ENCODE measurements around the gene CTTNBP2NL. TPM values are rescaled to one million over a fixed set of nuclear protein-coding genes. Genes with fewer than 3 reads are reported as not detected.
"Not testable (repeated sequence)": the region's sequence is repeated elsewhere in the genome, so short reads cannot be mapped to it uniquely, and the experiment has no call there.

CTTNBP2NL gene
- total RNA-seq, 1 donor from 2014 or later = 47.4 TPM

- peak; percentile 78 for DNase-seq (ENCODE audit: low spot score)
Measured at GRCh38 chr1:112464501-112464900, 68.5 kb downstream of the CTTNBP2NL start.

GRCh38 chr1:112465122-112465521 is 69.1 kb downstream of the CTTNBP2NL start:
- DNase-seq (ENCODE audit: low spot score) = no peak

- peak; percentile 97 for DNase-seq (ENCODE audit: low spot score)
Measured at GRCh38 chr1:112466078-112466660, 70.2 kb downstream of the CTTNBP2NL start.

GRCh38 chr1:112470324-112470723 is 74.3 kb downstream of the CTTNBP2NL start:
- DNase-seq (ENCODE audit: low spot score) = not testable (repeated sequence)

GRCh38 chr1:112470966-112471365 is 75.0 kb downstream of the CTTNBP2NL start:
- DNase-seq (ENCODE audit: low spot score) = no peak

GRCh38 chr1:112472142-112472541 is 76.1 kb downstream of the CTTNBP2NL start:
- no peak for DNase-seq (ENCODE audit: low spot score)

- no peak for DNase-seq (ENCODE audit: low spot score)
Measured at GRCh38 chr1:112477550-112477949, 81.5 kb downstream of the CTTNBP2NL start.

GRCh38 chr1:112478314-112478713 is 82.3 kb downstream of the CTTNBP2NL start:
- no peak for DNase-seq (ENCODE audit: low spot score)

GRCh38 chr1:112486063-112486462 is 90.0 kb downstream of the CTTNBP2NL start:
- not testable (repeated sequence) for DNase-seq (ENCODE audit: low spot score)

- DNase-seq (ENCODE audit: low spot score) = not testable (repeated sequence)
Measured at GRCh38 chr1:112487686-112488085, 91.7 kb downstream of the CTTNBP2NL start.

- no peak for DNase-seq (ENCODE audit: low spot score)
Measured at GRCh38 chr1:112488141-112488540, 92.1 kb downstream of the CTTNBP2NL start.

GRCh38 chr1:112492076-112492475 is 96.1 kb downstream of the CTTNBP2NL start:
- no peak for DNase-seq (ENCODE audit: low spot score)

GRCh38 chr1:112493351-112493750 is 97.3 kb downstream of the CTTNBP2NL start:
- no peak for DNase-seq (ENCODE audit: low spot score)

- no peak for DNase-seq (ENCODE audit: low spot score)
Measured at GRCh38 chr1:112496290-112496689, 100.3 kb downstream of the CTTNBP2NL start.

GRCh38 chr1:112501810-112502641 is 106.0 kb downstream of the CTTNBP2NL start:
- DNase-seq (ENCODE audit: low spot score) = peak; percentile 73

GRCh38 chr1:112502826-112503225 is 106.8 kb downstream of the CTTNBP2NL start:
- peak; percentile 44 for DNase-seq (ENCODE audit: low spot score)

- no peak for DNase-seq (ENCODE audit: low spot score)
Measured at GRCh38 chr1:112504001-112504660, 108.1 kb downstream of the CTTNBP2NL start.

GRCh38 chr1:112504661-112505399 is 108.8 kb downstream of the CTTNBP2NL start:
- no peak for DNase-seq (ENCODE audit: low spot score)

GRCh38 chr1:112505400-112505785 is 109.4 kb downstream of the CTTNBP2NL start:
- no peak for DNase-seq (ENCODE audit: low spot score)

- no peak for DNase-seq (ENCODE audit: low spot score)
Measured at GRCh38 chr1:112505878-112506277, 109.9 kb downstream of the CTTNBP2NL start.

- DNase-seq (ENCODE audit: low spot score) = no peak
Measured at GRCh38 chr1:112506306-112506705, 110.3 kb downstream of the CTTNBP2NL start.

GRCh38 chr1:112506731-112507130 is 110.7 kb downstream of the CTTNBP2NL start:
- no peak for DNase-seq (ENCODE audit: low spot score)
